GM04504 (cell line): Measurements from ENCODE around the gene PPP1R3C.
A peak's percentile ranks its signal among the peaks of the same experiment; 100 is the strongest.

Source experiments
- DNase-seq: peaks from one replicate; pipeline ENCODE4 v3.0.0-alpha.2; 2012; ENCODE audit warnings: low read depth

The PPP1R3C gene

DNA sequence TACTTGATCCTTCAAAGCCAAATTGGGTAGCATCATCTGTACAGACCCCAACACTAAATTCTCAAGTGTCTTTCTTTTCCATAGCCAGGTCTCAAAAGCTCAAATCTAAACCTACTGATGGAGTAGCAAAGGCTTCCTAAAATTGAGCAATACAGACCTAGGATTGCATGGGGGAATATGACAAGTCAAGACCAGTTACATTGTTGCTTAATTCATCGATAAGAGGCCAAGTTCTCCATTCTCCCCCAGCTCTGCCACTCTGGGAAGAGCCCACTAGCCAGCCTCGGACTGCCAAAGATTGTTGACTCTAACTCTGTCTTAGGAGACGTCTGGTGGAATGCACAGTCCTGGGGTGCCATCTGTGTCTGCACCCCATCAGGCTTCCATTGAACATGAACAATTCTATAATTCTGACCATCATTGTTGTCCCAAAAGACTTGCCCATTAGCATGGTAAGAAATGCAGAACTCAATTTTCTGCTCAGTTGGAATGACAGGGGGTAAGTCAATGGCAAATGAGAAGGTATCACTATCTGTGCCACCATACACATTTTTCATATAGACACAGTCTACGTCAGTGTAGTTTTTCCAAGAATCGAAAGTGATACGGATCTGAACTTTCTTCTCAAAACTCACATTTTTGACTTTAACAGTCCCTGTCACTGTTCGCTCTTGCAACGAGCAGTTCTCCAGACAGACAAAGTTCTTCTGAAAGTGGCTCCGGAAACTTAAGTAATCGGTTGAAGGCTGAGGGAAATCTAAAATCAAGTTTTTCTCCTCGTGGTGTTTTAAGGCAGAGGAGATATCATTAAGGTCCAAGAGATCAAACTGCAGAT, 2.9 kb downstream of the PPP1R3C start:
- DNase-seq: no peak

DNA sequence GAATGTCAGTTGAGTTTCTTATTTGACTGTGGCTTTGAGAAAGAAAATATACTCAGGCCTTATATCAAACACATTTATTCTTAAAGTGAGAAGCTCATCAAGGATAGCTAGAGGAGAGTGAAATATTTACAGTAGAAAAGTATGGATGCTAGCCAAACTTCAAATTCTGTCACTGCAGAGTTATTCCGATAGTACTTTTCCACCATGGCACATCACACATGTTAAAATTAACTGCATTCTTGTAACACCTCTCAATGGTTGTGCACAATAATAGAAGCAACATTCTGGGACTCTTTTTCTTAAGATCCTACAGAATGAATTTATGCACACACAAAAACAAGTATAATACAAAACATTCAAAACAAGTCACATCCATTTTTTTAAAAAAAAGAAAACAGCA, 4.5 kb downstream of the PPP1R3C start:
- DNase-seq: no peak

DNA sequence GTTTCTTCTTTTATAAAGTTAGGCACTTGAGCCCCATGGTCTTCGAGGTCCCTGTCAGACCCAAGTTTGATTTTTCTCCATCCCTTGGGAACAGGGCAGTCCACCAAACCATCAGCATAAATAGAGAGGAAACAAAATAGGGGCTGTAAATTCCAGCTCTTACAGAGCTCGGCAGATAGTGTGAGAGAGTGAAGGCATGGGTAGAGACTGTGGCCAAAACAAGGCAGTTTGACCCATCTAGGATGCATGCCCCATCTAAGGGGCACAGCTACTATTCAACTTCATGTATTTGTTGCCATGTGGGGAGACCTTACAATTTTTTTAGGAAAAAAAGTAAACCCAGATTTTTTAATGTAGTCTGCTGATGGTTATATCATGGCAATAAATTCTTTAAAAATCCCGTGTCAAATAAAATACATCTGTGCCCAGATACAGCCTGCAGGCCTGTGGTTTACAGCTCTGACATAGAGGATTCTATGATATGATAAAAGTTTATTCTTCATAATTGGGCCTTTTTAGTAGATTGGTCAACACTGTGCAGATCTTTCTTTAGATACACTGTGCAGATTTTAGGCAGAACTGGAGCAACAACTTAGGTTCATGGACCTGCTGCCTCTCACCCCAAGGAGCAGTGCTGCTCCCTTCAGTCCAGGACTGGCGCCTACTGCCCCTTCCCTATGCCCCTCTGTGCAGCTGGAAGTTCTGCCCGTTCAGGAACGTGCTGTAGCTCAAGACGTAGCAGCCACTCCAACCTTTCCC, 5.3 kb downstream of the PPP1R3C start:
- no peak for DNase-seq

DNA sequence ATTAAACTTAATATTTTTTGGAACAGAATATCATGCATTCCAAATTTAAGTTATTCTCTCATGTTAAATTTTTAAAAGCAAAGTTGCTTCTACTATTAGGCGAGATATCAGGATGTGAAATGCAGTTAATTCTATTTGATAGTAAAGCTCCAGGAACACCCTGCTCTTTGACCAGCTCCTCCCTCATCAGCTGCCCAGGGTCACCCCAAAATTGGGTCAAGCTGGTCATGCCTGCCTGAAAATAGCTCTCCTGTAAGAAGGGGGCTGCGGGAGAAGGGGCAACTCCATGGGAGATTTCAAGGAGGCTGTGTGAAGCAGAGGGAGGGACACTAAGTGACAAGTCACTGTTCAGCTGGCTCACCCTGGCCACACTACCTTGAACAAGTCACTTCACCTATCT, 5.9 kb downstream of the PPP1R3C start:
- DNase-seq: no peak

DNA sequence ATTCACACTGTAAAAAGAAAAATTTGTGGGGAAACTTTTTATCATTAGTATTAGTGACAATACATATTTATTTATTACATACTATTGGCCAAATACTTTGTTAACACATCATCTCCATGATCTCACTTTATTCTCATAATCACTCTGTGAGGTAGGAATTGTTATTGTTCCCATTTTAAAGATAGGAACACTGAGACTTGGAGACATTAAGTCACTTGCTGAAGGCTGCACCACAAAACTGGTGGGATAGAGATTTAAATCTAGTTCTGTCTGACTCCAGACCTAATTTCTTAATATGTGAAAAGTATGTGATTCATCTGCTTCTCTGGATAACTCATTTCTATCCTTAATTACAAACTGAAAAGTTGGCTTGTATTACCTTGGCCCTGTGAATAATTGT, 8.2 kb downstream of the PPP1R3C start:
- no peak for DNase-seq

DNA sequence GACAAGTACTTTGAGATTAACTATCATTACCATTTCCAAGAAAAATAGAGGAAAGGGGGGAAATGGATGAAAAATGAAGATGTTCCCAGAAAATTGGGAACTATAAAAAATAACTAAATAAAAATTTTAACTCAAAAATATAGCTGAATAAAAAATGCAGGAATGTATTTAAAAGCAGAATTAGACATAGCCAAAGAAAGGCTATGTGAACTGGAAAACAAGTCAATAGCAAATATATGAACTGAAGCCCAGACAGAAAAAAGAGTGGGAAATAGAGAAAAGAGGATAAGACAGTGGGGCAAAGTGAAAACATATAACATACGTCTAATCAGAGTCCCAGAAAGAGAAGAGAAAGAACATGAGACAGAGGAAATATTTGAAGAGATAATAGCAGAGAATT, 10.3 kb downstream of the PPP1R3C start:
- no peak for DNase-seq

DNA sequence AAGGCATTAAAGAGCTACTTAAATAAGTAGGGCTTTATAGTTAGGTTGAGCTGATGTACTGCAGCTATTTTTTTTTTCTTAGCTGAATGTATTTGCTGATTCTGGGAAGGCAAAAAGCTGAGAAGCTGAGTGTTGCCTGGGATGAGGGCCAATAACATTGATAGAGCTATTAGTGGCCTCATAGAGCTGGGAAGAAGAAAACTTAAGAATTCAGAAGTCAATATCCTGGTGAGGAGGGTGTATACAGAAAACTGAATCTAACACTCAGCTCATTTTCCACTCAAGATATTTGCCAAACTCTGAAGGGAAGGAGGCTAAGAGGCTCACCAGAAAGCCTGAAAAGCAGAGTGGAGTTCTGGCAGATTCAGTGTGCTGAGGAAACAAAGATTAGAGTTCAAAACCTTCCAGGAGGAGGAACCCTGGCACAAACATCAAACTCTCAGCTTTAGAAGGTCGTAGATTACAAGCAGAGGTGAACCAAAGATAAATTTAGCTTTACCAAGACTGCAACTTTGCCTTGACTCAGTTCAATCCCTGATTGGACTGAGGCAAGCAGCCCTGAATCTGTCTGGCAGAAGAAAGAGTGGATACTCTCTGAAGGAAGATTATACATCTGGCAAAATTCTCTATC, 11.3 kb downstream of the PPP1R3C start:
- DNase-seq: no peak

DNA sequence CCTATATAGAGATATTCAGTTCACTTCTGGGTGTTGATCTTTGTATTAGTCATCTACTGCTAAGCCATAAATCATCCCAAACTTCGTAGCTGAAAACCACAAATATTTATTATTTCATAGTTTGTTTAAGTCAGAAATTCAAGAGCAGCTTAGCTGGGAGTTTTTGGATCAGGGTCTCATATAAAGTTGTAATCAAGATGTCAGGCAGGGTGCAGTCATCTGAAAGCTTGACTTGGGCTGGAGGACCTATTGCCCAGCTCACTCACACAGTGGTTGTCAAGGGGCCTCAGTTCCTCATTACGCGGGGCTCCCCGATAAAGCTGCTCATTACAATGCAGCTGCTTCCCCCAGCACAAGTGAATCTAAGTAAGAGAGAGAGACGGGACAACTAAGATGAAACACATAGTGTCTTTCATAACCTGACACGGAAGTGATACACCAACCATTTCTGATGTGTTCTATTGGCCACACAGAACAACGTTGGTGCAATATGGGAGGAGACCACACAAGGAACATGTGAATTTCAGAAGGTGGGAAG, 15.7 kb downstream of the PPP1R3C start:
- DNase-seq: no peak

DNA sequence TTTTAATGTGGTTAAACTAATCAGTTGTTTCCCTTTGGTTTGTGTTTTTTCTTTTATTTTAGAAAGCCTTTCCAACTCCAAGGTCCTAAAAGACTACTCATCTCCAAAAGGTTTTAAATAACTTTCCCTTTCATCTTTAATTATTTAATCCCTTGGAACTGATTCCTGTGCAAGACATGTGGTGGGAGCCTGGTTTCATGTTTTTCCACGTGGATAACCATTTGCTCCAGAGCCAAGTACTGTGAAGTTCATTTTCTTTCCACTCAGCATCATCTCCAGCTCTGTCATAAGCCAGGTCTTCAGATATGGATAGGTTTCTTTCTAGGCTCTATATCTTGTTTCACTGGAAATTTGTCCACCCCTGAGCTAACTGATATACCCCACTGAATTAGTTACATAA, 16.7 kb downstream of the PPP1R3C start:
- no peak for DNase-seq

DNA sequence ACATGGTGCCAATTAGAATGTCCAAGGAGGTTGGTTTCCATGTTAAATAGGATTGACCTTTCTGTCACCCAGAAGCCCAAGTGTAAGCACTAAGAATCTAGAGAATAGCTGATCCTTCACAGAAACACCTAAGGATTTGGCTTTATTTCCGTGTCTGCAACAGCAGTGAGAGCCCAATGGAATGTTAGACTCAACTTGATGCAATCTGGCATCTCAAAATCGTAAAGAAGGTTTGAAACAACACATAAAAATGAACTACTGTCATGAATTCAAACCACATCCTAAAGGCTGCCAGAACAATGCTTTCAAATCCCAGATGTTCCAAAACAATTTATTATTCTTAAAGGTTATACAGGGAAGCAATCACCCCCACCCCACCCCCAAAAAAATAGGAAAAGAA, 18.6 kb downstream of the PPP1R3C start:
- peak; percentile 91 for DNase-seq

DNA sequence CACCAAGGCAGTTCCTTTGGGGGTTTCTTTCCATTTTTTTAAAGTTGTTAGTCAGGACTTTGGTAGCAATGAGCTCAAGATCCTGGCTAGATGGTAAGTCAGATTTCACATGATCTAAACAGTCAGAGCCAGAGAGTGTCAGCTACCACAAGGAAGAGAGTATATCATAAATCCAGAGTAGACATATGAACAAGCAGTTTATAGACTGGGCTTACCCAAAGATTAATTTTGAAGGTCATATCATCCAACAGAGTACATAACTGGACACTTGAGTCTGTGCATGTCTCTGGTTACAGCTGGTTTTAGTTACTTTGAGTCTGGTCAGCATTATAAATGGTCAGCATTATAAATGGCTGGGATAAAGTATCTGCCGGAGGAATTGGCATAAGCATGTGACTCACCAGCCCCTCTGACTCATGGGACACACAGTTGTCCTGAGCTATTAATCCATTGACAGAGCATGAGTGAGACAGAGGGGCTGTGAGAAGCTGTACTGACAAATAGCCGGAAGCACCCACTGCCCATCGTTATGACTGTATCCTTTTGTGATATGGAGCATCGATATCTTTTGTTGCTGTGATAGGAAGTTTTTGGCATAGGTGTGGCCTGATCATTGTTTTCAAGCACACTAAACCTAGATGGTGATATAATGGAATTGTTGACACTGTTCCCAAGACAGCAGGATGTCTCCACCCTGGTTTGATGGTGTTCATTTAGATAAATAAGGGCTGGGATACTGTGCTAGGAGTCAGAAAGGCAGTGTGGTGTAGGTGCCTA, 19.3 kb downstream of the PPP1R3C start:
- DNase-seq: peak; percentile 98

DNA sequence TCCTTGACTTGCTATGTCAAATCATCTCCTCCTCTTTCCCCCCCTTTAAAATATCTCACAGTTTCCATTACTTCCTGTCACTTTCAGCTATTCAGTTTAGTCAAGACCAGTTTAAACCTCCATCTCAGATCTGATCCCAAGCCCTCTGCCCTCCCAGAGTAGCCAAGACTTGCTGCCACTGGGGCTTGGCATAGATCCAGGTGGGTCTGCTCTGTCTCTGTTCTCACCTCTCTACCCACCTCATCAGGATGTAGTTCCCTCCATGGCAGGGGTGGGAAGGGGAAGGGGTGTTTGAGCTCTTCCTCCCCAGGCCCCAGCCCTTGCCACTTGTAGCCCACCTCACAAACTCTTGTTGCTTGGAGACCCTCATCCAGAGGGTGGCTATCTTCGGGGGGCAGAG, 22.0 kb downstream of the PPP1R3C start:
- no peak for DNase-seq

DNA sequence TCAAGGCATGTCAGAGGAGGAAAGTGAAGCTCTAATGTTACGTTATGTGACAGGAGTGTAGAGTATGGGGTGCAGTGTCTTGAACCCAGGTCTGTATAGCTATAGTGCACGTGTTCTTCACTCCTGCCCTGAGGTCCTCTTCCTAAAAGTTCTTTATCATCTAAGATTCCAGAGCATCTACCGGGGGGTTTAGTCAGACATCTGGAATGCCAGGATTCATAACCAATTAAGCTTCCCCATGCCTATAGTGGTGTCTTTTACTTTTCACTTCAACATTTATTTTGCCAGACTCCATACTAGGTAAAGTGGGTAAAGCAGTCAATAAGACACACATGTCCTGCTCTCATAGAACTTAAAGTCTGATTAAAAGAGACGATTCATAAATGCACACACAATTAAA, 22.4 kb downstream of the PPP1R3C start:
- no peak for DNase-seq

DNA sequence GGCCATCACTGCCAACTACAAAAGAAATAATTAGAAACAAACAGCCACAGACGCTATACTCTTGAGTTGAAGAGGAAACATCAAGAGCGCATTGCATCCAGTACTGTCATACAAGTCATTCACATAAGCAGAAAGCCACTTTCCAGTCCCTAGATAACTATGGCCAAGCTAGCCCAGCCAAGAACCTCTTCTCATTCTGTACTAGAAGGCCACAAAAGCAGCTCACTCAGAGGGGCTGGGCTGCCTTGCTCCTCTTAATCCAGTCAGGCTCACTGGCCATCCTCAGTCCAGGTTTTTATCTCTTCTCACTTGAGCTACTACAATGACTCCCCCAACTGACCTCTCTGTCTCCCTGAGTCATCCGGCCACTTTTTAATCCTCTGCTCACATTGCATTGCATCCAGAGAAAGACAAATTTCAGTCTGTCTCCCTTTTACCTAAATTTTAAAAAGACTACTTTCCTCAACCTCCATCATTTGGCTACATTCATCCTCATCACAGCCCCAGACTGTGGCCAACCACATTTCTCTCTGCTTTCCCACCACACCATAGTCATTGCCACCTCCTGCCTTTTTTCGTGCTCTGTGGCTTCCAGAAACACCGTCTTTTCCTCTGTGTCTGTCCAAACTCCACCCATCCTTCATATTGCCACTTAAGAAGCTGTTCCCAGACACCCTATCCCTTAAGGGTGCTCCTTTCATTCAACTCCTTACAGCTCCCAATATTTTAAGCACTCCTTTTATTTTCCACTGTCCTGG, 25.0 kb downstream of the PPP1R3C start:
- DNase-seq: no peak

DNA sequence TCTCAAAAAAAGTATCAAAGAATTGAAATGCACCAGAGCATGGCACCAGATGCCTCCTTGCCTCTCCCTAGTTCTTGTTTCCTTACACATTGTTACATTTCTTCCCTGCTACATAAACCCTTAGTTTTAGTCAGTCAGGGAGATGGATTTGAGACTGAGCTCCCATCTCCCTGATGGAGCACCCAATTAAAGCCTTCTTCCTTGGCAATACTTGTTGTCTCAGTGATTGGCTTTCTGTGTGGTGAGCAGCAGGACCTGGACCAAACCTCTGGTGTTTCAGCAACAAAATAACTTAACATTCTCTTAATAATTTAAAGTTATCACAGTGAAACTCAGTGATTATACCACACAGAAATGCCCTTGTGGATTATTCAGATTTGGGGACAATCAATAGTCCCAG, 26.9 kb downstream of the PPP1R3C start:
- DNase-seq: no peak

DNA sequence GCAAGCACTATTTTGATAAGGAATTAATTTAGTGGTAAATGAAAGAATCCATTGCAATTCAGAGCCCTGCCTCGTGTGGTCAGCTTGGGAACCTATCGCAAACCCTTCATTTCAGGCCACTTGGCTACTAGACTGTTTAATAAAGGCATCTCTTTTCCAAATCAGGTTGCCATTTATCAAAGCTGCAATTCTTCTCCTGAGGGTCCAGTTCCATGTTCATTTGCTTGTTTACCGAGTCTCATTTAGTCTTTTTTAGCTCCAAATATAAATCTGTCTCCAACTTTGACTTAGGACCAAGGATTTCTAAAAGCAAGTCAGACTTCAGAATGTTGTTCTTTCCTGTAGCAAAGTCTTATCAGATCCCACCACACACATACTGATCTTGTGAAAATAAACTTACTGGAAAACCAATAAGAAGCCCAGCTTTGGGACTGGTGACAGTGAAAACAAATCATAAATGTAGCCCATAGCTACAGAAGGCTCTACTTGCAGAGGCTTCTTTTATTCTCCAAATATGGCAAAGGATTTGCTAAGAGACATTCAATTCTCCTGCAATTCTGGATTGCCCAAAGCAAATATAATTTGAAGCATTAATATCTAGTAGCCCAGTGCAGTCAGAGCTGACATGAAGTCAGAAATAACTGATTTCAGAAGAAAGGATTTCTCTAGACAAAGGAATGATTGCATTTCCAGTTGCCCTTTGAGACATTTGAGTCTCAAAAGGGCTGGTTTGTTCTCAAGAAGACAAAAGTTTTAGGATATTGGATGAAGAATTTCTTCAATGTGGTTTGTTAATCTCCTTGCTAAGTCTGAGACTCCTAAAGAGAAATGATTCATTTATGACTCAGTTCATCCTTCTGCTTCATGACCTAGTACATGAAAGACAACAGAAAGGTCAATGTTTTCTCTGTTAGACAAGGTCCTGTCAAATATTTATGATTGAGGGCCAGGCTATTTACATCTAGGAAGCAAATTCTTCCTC, 28.0 kb downstream of the PPP1R3C start:
- DNase-seq: no peak

DNA sequence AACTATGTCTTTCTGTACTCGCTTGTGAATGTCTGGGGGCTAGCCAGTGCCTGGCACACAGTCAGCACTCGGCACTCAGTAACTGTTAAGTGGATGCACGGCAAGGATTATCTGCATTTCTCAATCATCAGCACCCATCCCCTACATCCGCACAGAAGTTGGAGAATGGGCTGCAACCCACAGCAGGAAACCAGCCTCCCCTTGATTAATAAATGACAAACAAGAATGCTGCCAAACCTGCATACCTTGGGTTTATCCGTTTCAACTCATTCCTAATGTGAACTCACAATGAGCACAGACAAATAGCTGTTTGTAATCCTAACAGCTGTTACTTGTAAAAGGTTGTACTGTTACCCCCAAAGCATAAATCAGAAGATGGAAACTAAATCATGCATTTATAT, 28.9 kb downstream of the PPP1R3C start:
- DNase-seq: no peak

DNA sequence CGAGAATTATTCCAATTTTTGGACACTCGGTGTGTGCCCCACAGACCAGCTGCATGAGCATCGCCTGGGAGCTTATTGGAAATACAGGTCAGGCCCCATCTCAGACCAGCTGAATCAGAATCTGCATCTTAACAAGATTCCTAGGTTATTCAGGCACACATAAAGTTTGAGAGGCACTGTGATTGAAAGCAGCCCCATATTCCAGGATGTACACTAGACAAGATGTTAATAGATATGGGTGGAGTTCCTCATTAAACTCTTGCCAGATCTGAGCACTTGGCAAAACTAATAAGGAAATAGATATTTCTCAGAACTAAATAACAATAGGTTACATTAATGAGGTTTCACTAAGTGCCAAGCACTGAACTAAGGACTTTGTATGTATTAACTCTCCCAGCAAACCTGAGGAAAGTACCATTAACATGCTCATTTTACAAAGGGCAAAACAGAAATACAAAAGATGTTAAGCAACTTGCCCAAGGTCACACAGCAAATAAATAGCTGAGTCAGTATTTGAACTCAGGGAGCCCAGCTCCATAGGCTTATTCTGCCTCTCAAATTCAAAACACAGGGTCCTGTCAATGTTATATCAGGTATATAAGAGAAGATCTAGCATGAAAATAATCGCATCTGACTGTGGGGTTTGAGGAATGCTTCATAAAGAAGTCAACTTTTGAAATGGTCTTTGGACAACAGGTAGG, 29.9 kb downstream of the PPP1R3C start:
- DNase-seq: no peak

DNA sequence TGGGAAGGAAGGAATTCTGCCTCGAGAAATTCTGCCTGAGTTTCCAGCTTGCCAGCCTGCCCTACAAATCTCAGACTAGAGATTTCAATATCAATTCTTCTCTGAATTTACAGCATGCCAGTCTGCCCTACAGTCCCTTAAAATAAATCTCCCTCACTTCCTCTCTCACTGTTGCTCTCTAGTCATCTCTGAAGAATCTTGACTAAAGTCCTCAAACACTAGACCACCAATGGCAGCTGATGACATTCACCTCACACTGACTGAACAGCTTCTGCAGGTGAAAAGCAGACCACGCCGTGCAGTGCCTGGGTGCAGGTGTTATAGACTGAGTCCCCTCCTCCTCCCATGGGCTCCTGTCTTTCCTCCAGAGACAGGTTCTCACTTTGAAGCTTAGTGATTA, 30.4 kb downstream of the PPP1R3C start:
- no peak for DNase-seq
